ENCODE measurements around the gene NANS.

GRCh38 chr9:98085944-98086343 is 29.4 kb downstream of the NANS start:
- TF ChIP-seq, protein P1, sequence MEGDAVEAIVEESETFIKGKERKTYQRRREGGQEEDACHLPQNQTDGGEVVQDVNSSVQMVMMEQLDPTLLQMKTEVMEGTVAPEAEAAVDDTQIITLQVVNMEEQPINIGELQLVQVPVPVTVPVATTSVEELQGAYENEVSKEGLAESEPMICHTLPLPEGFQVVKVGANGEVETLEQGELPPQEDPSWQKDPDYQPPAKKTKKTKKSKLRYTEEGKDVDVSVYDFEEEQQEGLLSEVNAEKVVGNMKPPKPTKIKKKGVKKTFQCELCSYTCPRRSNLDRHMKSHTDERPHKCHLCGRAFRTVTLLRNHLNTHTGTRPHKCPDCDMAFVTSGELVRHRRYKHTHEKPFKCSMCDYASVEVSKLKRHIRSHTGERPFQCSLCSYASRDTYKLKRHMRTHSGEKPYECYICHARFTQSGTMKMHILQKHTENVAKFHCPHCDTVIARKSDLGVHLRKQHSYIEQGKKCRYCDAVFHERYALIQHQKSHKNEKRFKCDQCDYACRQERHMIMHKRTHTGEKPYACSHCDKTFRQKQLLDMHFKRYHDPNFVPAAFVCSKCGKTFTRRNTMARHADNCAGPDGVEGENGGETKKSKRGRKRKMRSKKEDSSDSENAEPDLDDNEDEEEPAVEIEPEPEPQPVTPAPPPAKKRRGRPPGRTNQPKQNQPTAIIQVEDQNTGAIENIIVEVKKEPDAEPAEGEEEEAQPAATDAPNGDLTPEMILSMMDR (IDR thresholded peaks at IDR 0.05) = no peak
- no peak for TF ChIP-seq ZFX (IDR thresholded peaks at IDR 0.05; ENCODE audit: borderline replicate concordance)
